GM23338 (cell line): Measurements from ENCODE around the gene CLN6. TPM values are rescaled to one million over a fixed set of nuclear protein-coding genes. Genes with fewer than 3 reads are reported as not detected.
A peak's percentile ranks its signal among the peaks of the same experiment; 100 is the strongest.

Experiments used
- ATAC-seq: fragments of 200-7000 bp; cut with Tn5 transposase; 3 replicates; pipeline ENCODE4 v1.9.1; 2020
- DNase-seq: peaks from one replicate; pipeline ENCODE4 v3.0.0-alpha.2; 2015; ENCODE audit warnings: low spot score
- H2AFZ ChIP-seq: fragments of 200-600 bp; sonication (generic); 2 replicates; pipeline ENCODE4 v1.8.0; 2016; ENCODE audit warnings: antibody characterized with exemption, mild to moderate bottlenecking, moderate library complexity
- H3F3A ChIP-seq: fragments of 200-600 bp; sonication (generic); replicated peaks from 2 replicates; pipeline ENCODE4 v1.8.0; 2017; ENCODE audit warnings: antibody characterized with exemption, mixed run types, low read depth
- H3K27ac ChIP-seq: fragments of 200-600 bp; sonication (generic); 2 replicates; pipeline ENCODE4 v1.6.1; 2016; ENCODE audit warnings: low read depth
- H3K27me3 ChIP-seq: fragments of 200-600 bp; sonication (generic); 2 replicates; pipeline ENCODE4 v1.8.0; 2016; ENCODE audit warnings: mild to moderate bottlenecking, mixed run types, moderate library complexity; ENCODE audit not compliant: insufficient read depth
- H3K36me3 ChIP-seq: fragments of 200-600 bp; sonication (generic); 2 replicates; pipeline ENCODE4 v1.8.0; 2016; ENCODE audit warnings: mild to moderate bottlenecking; ENCODE audit not compliant: insufficient read depth
- H3K4me1 ChIP-seq: fragments of 200-600 bp; sonication (generic); 2 replicates; pipeline ENCODE4 v1.8.0; 2016; ENCODE audit warnings: mild to moderate bottlenecking, moderate library complexity; ENCODE audit not compliant: insufficient read depth
- H3K4me2 ChIP-seq: fragments of 200-600 bp; sonication (generic); 2 replicates; pipeline ENCODE4 v1.7.1; 2017; ENCODE audit warnings: mixed run types
- H3K4me3 ChIP-seq: fragments of 200-600 bp; sonication (generic); 2 replicates; pipeline ENCODE4 v1.6.1; 2016; ENCODE audit warnings: mixed run types
- H3K79me2 ChIP-seq: fragments of 200-600 bp; sonication (generic); replicated peaks from 2 replicates; pipeline ENCODE4 v1.8.0; 2017; ENCODE audit warnings: mild to moderate bottlenecking; ENCODE audit not compliant: insufficient read depth
- H3K9me2 ChIP-seq: fragments of 200-600 bp; sonication (generic); 2 replicates; pipeline ENCODE4 v1.8.0; 2017; ENCODE audit not compliant: insufficient read depth
- H4K20me1 ChIP-seq: fragments of 200-600 bp; sonication (generic); replicated peaks from 2 replicates; pipeline ENCODE4 v1.8.0; 2017; ENCODE audit warnings: mild to moderate bottlenecking; ENCODE audit not compliant: insufficient read depth
- H3K27ac Mint-ChIP-seq: 2 replicates; pipeline ENCODE4 v1.8.0; 2020; ENCODE audit warnings: inconsistent platforms, mild to moderate bottlenecking, moderate library complexity, mixed read lengths
- H3K27me3 Mint-ChIP-seq: 3 replicates; pipeline ENCODE4 v1.8.0; 2022; ENCODE audit warnings: low read depth, mild to moderate bottlenecking, moderate library complexity, mixed read lengths, inconsistent platforms; ENCODE audit not compliant: insufficient read depth, poor library complexity
- H3K36me3 Mint-ChIP-seq: 3 replicates; pipeline ENCODE4 v1.8.0; 2021; ENCODE audit warnings: low read depth, mild to moderate bottlenecking, inconsistent platforms, moderate library complexity, mixed read lengths
- H3K4me1 Mint-ChIP-seq: 3 replicates; pipeline ENCODE4 v1.8.0; 2020; ENCODE audit warnings: mild to moderate bottlenecking, inconsistent platforms, mixed read lengths
- H3K4me3 Mint-ChIP-seq: 3 replicates; pipeline ENCODE4 v1.8.0; 2021; ENCODE audit warnings: moderate library complexity, mild to moderate bottlenecking, inconsistent platforms, mixed read lengths
- H3K9me3 Mint-ChIP-seq: 3 replicates; pipeline ENCODE4 v1.8.0; 2020; ENCODE audit warnings: moderate library complexity, mild to moderate bottlenecking, inconsistent platforms, mixed read lengths
- CREB1 ChIP-seq: fragments of 250-450 bp; sonication (Bioruptor Pico); IDR thresholded peaks from 2 replicates; pipeline ENCODE4 v1.5.0; 2020; ENCODE audit warnings: low read depth, mild to moderate bottlenecking, moderate library complexity
- CTCF ChIP-seq, 2 experiments: fragments of 200-600 bp in 1 of 2; sonication (generic) in 1 of 2; conservative IDR thresholded peaks; 2 replicates each; pipeline versions ENCODE4 v1.5.1 to v1.6.1; 2016 to 2017; ENCODE audit warnings: antibody characterized with exemption in 2 of 2, low read depth in 2 of 2, mild to moderate bottlenecking in 2 of 2, moderate library complexity in 1 of 2
- ETS1 ChIP-seq: IDR thresholded peaks from 2 replicates; pipeline ENCODE4 v1.6.1; 2016; ENCODE audit warnings: antibody characterized with exemption
- NANOG ChIP-seq: IDR thresholded peaks from 2 replicates; pipeline ENCODE4 v1.6.1; 2016; ENCODE audit warnings: antibody characterized with exemption, borderline replicate concordance
- POLR2AphosphoS5 ChIP-seq: IDR thresholded peaks from 2 replicates; pipeline ENCODE4 v1.6.1; 2016; ENCODE audit warnings: antibody characterized with exemption, low read depth
- REST ChIP-seq: IDR thresholded peaks from one replicate; pipeline ENCODE4 v1.6.1; 2018; ENCODE audit warnings: antibody characterized with exemption; ENCODE audit not compliant: unreplicated experiment
- polyA plus RNA-seq: library from polyadenylated mRNA; unstranded; fragments of >200 nt; fragmentation: Nextera tagmentation; extraction: Ambion mirVana; gene quantifications from 2 replicates; pipeline ENCODE4 v1.2.1, GENCODE V29; 2016
- total RNA-seq: library from RNA; depleted of rRNA; stranded (reverse); fragments of >200 nt; shearing (Covaris generic); gene quantifications from 2 replicates; pipeline ENCODE4 v1.2.3, GENCODE V29; 2014

CLN6 gene
- total and polyA plus RNA-seq, 2 experiments from 2014 or later, result 20.7 to 69.5 TPM

GRCh38 chr15:68278345-68278594 lies 48.7 kb upstream of the CLN6 start:
- ATAC-seq (no peak), DNase-seq (no peak)
- peaks cover 10% of the 10 kb centered on the region for H3K27me3 Mint-ChIP-seq
- H3K4me3 ChIP-seq, result peak overlapping the region; percentile 95
- H3K4me3 Mint-ChIP-seq, result peak overlapping the region; percentile 98
- H3K4me2 ChIP-seq, result peak overlapping the region; percentile 95
- peaks cover 50% of the 10 kb centered on the region for H3K4me1 Mint-ChIP-seq
- no peak overlapping the region for H2AFZ ChIP-seq
- no peaks in the 10 kb centered on the region for H3K36me3 ChIP-seq
- TF ChIP-seq CREB1 (CRISPR knock-in tag), result 0 out of 2 replicates have a peak, but pooled peaks have one; percentile 3
- no peak for TF ChIP-seq ETS1
- TF ChIP-seq CTCF (conservative IDR thresholded peaks at IDR 0.05; ENCODE audit: low read depth in 2 of 2), result peak; percentile 29 to 33; a peak in 1 of 4 replicates
- peaks cover 50% of the 10 kb centered on the region for H3K4me1 ChIP-seq
- H3K79me2 ChIP-seq, result peaks cover 50% of the 10 kb centered on the region
- H3K9me2 ChIP-seq, result no peaks in the 10 kb centered on the region
- peaks cover 38% of the 10 kb centered on the region for H4K20me1 ChIP-seq
- peak overlapping the region; percentile 92 for H3K27ac Mint-ChIP-seq
- H3K36me3 Mint-ChIP-seq, result peaks cover 9% of the 10 kb centered on the region; the same call in 2 of the 3 replicates
- no peaks in the 10 kb centered on the region for H3K27me3 ChIP-seq
- no peaks in the 10 kb centered on the region for H3K9me3 Mint-ChIP-seq
- peak overlapping the region; percentile 100 for H3K27ac ChIP-seq
- peaks cover 22% of the 10 kb centered on the region; the same call in 1 of the 2 replicates for H3F3A ChIP-seq

- H3K79me2 ChIP-seq, result peaks cover 46% of the 10 kb centered on the region
- H3K4me1 Mint-ChIP-seq, result peaks cover 50% of the 10 kb centered on the region
- DNase-seq, result peak; percentile 94
Observed at GRCh38 chr15:68277603-68278344, 48.2 kb upstream of the CLN6 start, which contains the start of gene FEM1B. TSS of gene FEM1B (plus strand) at chr15:68277745. CDS start at chr15:68278418, 673 bp downstream.

More at GRCh38 chr15:68277603-68278344, 48.2 kb upstream of the CLN6 start, which contains the start of gene FEM1B:
- peaks cover 10% of the 10 kb centered on the region for H3K27me3 Mint-ChIP-seq
- H3K4me3 ChIP-seq, result peak within 1 kb of the TSS; percentile 95
- H3K36me3 ChIP-seq, result no peaks in the 10 kb centered on the region
- no peaks in the 10 kb centered on the region for H3K9me3 Mint-ChIP-seq
- H3K4me2 ChIP-seq, result peak within 1 kb of the TSS; percentile 95
- H4K20me1 ChIP-seq, result peaks cover 38% of the 10 kb centered on the region
- H3K27ac Mint-ChIP-seq, result peak within 1 kb of the TSS; percentile 98
- no peaks in the 10 kb centered on the region for H3K9me2 ChIP-seq
- H3K36me3 Mint-ChIP-seq, result peaks cover 9% of the 10 kb centered on the region; the same call in 1 of the 3 replicates
- peak; percentile 84 for ATAC-seq
- peak within 1 kb of the TSS; percentile 98 for H2AFZ ChIP-seq
- H3K27me3 ChIP-seq, result no peaks in the 10 kb centered on the region
- peak within 1 kb of the TSS; percentile 98 for H3K4me3 Mint-ChIP-seq
- H3K27ac ChIP-seq, result peak within 1 kb of the TSS; percentile 100
- peaks cover 22% of the 10 kb centered on the region; the same call in 1 of the 2 replicates for H3F3A ChIP-seq
- TF ChIP-seq REST (no peak), CREB1 (CRISPR knock-in tag) (peak; percentile 81), NANOG (peak; percentile 49; the same call in 1 of the 2 replicates), POLR2AphosphoS5 (peak; percentile 71; the same call in 1 of the 2 replicates)
- peaks cover 50% of the 10 kb centered on the region for H3K4me1 ChIP-seq
